HepG2 (cell line): Measurements from ENCODE around the gene NPC2. TPM values are rescaled to one million over a fixed set of nuclear protein-coding genes. Genes with fewer than 3 reads are reported as not detected.
A peak's percentile ranks its signal among the peaks of the same experiment; 100 is the strongest.

Experiments
- ARID2 ChIP-seq: sonication (generic); formaldehyde crosslinking; IDR thresholded peaks from 2 replicates; pipeline ENCODE4 v1.8.1; 2022; ENCODE audit warnings: mild to moderate bottlenecking, missing genetic modification reagents, borderline replicate concordance
- ARNTL ChIP-seq: sonication (generic); formaldehyde crosslinking; IDR thresholded peaks from 2 replicates; pipeline ENCODE4 v1.4.0; 2020; ENCODE audit warnings: mild to moderate bottlenecking, missing genetic modification reagents
- BHLHE40 ChIP-seq: IDR thresholded peaks from 2 replicates; pipeline ENCODE4 v1.6.1; 2011; ENCODE audit warnings: low read length, improper control_type of control experiment
- DR1 ChIP-seq: sonication (generic); formaldehyde crosslinking; IDR thresholded peaks from 2 replicates; pipeline ENCODE4 v1.8.0; 2021; ENCODE audit warnings: mild to moderate bottlenecking, missing genetic modification reagents, inconsistent platforms
- ELF4 ChIP-seq: sonication (generic); formaldehyde crosslinking; IDR thresholded peaks from 2 replicates; pipeline ENCODE4 v1.5.0; 2020; ENCODE audit warnings: missing genetic modification reagents, mild to moderate bottlenecking, moderate library complexity, borderline replicate concordance
- HMGA1 ChIP-seq: sonication (generic); formaldehyde crosslinking; conservative IDR thresholded peaks from 2 replicates; pipeline ENCODE4 v1.4.0; 2020; ENCODE audit warnings: missing genetic modification reagents
- KLF13 ChIP-seq: sonication (generic); formaldehyde crosslinking; IDR thresholded peaks from 2 replicates; pipeline ENCODE4 v1.4.0; 2020; ENCODE audit warnings: mild to moderate bottlenecking, missing genetic modification reagents
- MTF2 ChIP-seq: sonication (generic); formaldehyde crosslinking; IDR thresholded peaks from 2 replicates; pipeline ENCODE4 v1.5.0; 2020; ENCODE audit warnings: missing genetic modification reagents, borderline replicate concordance
- NFATC3 ChIP-seq: sonication (generic); formaldehyde crosslinking; IDR thresholded peaks from 2 replicates; pipeline ENCODE4 v1.5.1; 2020; ENCODE audit warnings: mild to moderate bottlenecking, missing genetic modification reagents
- RAD51 ChIP-seq: fragments of 450-650 bp; IDR thresholded peaks from 2 replicates; pipeline ENCODE4 v1.6.1; 2016; ENCODE audit warnings: borderline replicate concordance
- RORA ChIP-seq: sonication (generic); formaldehyde crosslinking; IDR thresholded peaks from 2 replicates; pipeline ENCODE4 v1.5.0; 2020; ENCODE audit warnings: mild to moderate bottlenecking, missing genetic modification reagents, moderate library complexity
- SNAPC5 ChIP-seq: sonication (generic); formaldehyde crosslinking; IDR thresholded peaks from 2 replicates; pipeline ENCODE4 v1.8.1; 2023; ENCODE audit warnings: mild to moderate bottlenecking, missing genetic modification reagents, borderline replicate concordance
- SP5 ChIP-seq: IDR thresholded peaks from 2 replicates; pipeline ENCODE4 v1.6.1; 2016; ENCODE audit warnings: low read depth, borderline replicate concordance
- SSRP1 ChIP-seq: IDR thresholded peaks from 2 replicates; pipeline ENCODE4 v1.6.1; 2016; ENCODE audit warnings: control low read depth
- USF2 ChIP-seq, 2 experiments: sonication (generic) in 1 of 2; formaldehyde crosslinking in 1 of 2; IDR thresholded peaks; 2 replicates each; pipeline versions ENCODE4 v1.5.1 to v1.6.1; 2011 to 2020; ENCODE audit warnings: borderline replicate concordance in 1 of 2, low read depth in 1 of 2, low read length in 1 of 2, mild to moderate bottlenecking in 1 of 2, missing genetic modification reagents in 1 of 2, moderate library complexity in 1 of 2
- ZBTB1 ChIP-seq: sonication (generic); formaldehyde crosslinking; IDR thresholded peaks from 2 replicates; pipeline ENCODE4 v1.4.0; 2020; ENCODE audit warnings: missing genetic modification reagents, borderline replicate concordance
- ZBTB20 ChIP-seq: sonication (generic); formaldehyde crosslinking; IDR thresholded peaks from 2 replicates; pipeline ENCODE4 v1.8.1; 2023; ENCODE audit warnings: missing genetic modification reagents, low read depth, mild to moderate bottlenecking, borderline replicate concordance
- ZC3H13 ChIP-seq: sonication (generic); formaldehyde crosslinking; IDR thresholded peaks from 2 replicates; pipeline ENCODE4 v1.8.1; 2023; ENCODE audit warnings: mild to moderate bottlenecking, missing genetic modification reagents, moderate library complexity
- ZHX1 ChIP-seq: sonication (generic); formaldehyde crosslinking; IDR thresholded peaks from 2 replicates; pipeline ENCODE4 v1.8.1; 2022; ENCODE audit warnings: low read depth, mild to moderate bottlenecking, missing genetic modification reagents
- ZKSCAN8 ChIP-seq: IDR thresholded peaks from 2 replicates; pipeline ENCODE4 v1.6.1; 2016; ENCODE audit warnings: borderline replicate concordance, missing genetic modification reagents, missing compliant biosample characterization
- ZNF138 ChIP-seq: sonication (generic); formaldehyde crosslinking; IDR thresholded peaks from 2 replicates; pipeline ENCODE4 v1.5.0; 2020; ENCODE audit warnings: mild to moderate bottlenecking, low read depth, missing genetic modification reagents
- ZNF317 ChIP-seq: sonication (generic); formaldehyde crosslinking; IDR thresholded peaks from 2 replicates; pipeline ENCODE4 v1.5.0; 2020; ENCODE audit warnings: mild to moderate bottlenecking, missing genetic modification reagents
- ZNF335 ChIP-seq: sonication (generic); formaldehyde crosslinking; IDR thresholded peaks from 2 replicates; pipeline ENCODE4 v1.4.0; 2020; ENCODE audit warnings: missing genetic modification reagents
- polyA plus RNA-seq, 8 experiments: library from polyadenylated mRNA; depleted of rRNA in 3 of 8; stranded (reverse) in 7 of 8; unstranded in 1 of 8; fragments of >200 nt; fragmentation: Illumina TruSeq in 4 of 8; extraction: Trizol in 4 of 8; gene quantifications; 2 replicates each; pipeline versions ENCODE4 v1.2.1 to v1.2.3, GENCODE V29; 2011 to 2016; ENCODE audit warnings: low read depth in 4 of 8, missing spikeins in 1 of 8, mixed read lengths in 1 of 8; ENCODE audit not compliant: insufficient read depth in 1 of 8
- total RNA-seq, 5 experiments: library from RNA; depleted of rRNA; stranded (reverse); fragments of >200 nt; fragmentation: Illumina TruSeq; extraction: Trizol; gene quantifications; 2 replicates each; pipeline ENCODE4 v1.2.3, GENCODE V29; 2016; ENCODE audit warnings: low read depth in 1 of 5

Gene NPC2
- total and polyA plus RNA-seq, 2 of the 13 experiments (the other 11 are each of a cell fraction or from before 2014, with no cell fraction given): 132 to 164 TPM

GRCh38 chr14:74493343-74494261 lies 497 bp upstream of the NPC2 start, which contains the start of gene ISCA2 (continued):
- TF ChIP-seq USF2 (IDR thresholded peaks at IDR 0.05; ENCODE audit: low read depth, low read length) (no peak), USF2 (CRISPR knock-in tag; IDR thresholded peaks at IDR 0.05; ENCODE audit: borderline replicate concordance) (0 out of 2 replicates have a peak, but pooled peaks have one; percentile 13), ELF4 (0 out of 2 replicates have a peak, but pooled peaks have one; percentile 30), ZNF335 (CRISPR knock-in tag) (no peak), ZHX1 (CRISPR knock-in tag) (peak; percentile 40; the same call in 1 of the 2 replicates), SP5 (no peak; the same call in none of the 2 replicates), HMGA1 (no peak), ZBTB20 (CRISPR knock-in tag) (peak; percentile 20; the same call in 1 of the 2 replicates), DR1 (CRISPR knock-in tag) (peak; percentile 58; the same call in 1 of the 2 replicates), RAD51 (no peak), ZC3H13 (CRISPR knock-in tag) (no peak), ZKSCAN8 (CRISPR knock-in tag) (no peak), BHLHE40 (peak; percentile 83), ARNTL (CRISPR knock-in tag) (no peak), ZBTB1 (no peak), NFATC3 (CRISPR knock-in tag) (no peak), ZNF138 (CRISPR knock-in tag) (no peak; the same call in 1 of the 2 replicates), SNAPC5 (CRISPR knock-in tag) (no peak), SSRP1 (CRISPR knock-in tag) (no peak), ZNF317 (CRISPR knock-in tag) (0 out of 2 replicates have a peak, but pooled peaks have one; percentile 38), RORA (CRISPR knock-in tag) (no peak), KLF13 (peak; percentile 58; the same call in 1 of the 2 replicates), MTF2 (CRISPR knock-in tag) (no peak), ARID2 (no peak)
